Renal cortical epithelial cell (primary cell): ENCODE measurements around the gene ACSS1. TPM values are rescaled to one million over a fixed set of nuclear protein-coding genes. Genes with fewer than 3 reads are reported as not detected.

Experiments
- DNase-seq: peaks from one replicate; pipeline ENCODE4 v3.0.0-alpha.2; 2011; ENCODE audit warnings: low read depth
- total RNA-seq: library from RNA; depleted of rRNA; stranded (reverse); fragments of >200 nt; gene quantifications from 2 replicates; pipeline ENCODE4 v1.2.3, GENCODE V29; 2014

Gene ACSS1
- total RNA-seq, 1 donor from 2014 or later = 11.8 TPM

- DNase-seq = peak; percentile 56
These were observed 11.7 kb downstream of the ACSS1 start for GRCh38 chr20:25046181-25046641.

GRCh38 chr20:25045343-25045712 is 12.6 kb downstream of the ACSS1 start:
- DNase-seq = no peak

- DNase-seq = no peak
These were observed 13.1 kb downstream of the ACSS1 start for GRCh38 chr20:25044660-25045342.

- no peak for DNase-seq
These were observed 13.7 kb downstream of the ACSS1 start for GRCh38 chr20:25044261-25044560.

- no peak for DNase-seq
These were observed 14.3 kb downstream of the ACSS1 start for GRCh38 chr20:25043499-25044260.

- DNase-seq = no peak
These were observed 15.1 kb downstream of the ACSS1 start for GRCh38 chr20:25042531-25043498.

GRCh38 chr20:25041813-25042530 is 16.0 kb downstream of the ACSS1 start:
- DNase-seq = no peak

- DNase-seq = peak; percentile 25
These were observed 17.5 kb downstream of the ACSS1 start for GRCh38 chr20:25040438-25040831.

- DNase-seq = peak; percentile 78
These were observed 18.1 kb downstream of the ACSS1 start for GRCh38 chr20:25039697-25040437.

- DNase-seq = no peak
These were observed 19.3 kb downstream of the ACSS1 start for GRCh38 chr20:25038591-25039015.

- peak; percentile 53 for DNase-seq
These were observed 19.9 kb downstream of the ACSS1 start for GRCh38 chr20:25038103-25038410.

GRCh38 chr20:25037288-25038102 is 20.4 kb downstream of the ACSS1 start:
- DNase-seq = no peak

GRCh38 chr20:25036331-25036936 is 21.5 kb downstream of the ACSS1 start:
- DNase-seq = no peak

- DNase-seq = no peak
These were observed 22.0 kb downstream of the ACSS1 start for GRCh38 chr20:25035921-25036320.

- no peak for DNase-seq
These were observed 24.0 kb downstream of the ACSS1 start for GRCh38 chr20:25033924-25034300.

- DNase-seq = no peak
These were observed 24.5 kb downstream of the ACSS1 start for GRCh38 chr20:25033265-25033923.

GRCh38 chr20:25032478-25033264 is 25.3 kb downstream of the ACSS1 start:
- no peak for DNase-seq

GRCh38 chr20:25032065-25032477 is 25.9 kb downstream of the ACSS1 start:
- no peak for DNase-seq
